OCI-LY3 (cell line): ENCODE results near the gene MT1G.

Experiments used
- EZH2phosphoT487 ChIP-seq: fragments of 200-600 bp; shearing (Covaris generic); IDR thresholded peaks from 2 replicates; pipeline ENCODE4 v1.6.1; 2018; ENCODE audit warnings: antibody characterized with exemption, mixed run types, low read depth
- TF ChIP-seq, protein P1 (sequence below): fragments of 200-600, 300-600 bp; sonication (generic); IDR thresholded peaks from 2 replicates; pipeline ENCODE4 v1.5.1; 2014; ENCODE audit warnings: antibody characterized with exemption, low read length, low read depth

DNA sequence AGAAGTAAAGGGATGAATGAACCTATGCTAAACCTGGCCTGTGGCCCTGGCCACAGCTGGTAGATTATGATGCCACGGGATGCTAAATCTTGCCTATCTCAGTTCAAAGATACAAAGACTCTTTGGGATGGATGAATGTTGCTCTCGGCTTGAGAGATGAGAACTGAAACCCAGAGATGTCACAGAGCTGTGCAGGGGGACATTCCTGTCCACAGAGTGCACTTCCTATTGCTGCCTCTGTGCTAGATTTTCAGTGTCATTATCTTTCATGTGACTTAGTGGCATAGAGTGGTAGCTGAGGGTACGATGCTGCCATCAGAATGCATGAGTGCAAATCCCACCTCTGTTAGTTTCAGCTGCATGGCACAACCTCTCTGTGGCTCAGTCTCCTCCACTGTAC lies 37.7 kb downstream of the MT1G start:
- TF ChIP-seq, protein P1, sequence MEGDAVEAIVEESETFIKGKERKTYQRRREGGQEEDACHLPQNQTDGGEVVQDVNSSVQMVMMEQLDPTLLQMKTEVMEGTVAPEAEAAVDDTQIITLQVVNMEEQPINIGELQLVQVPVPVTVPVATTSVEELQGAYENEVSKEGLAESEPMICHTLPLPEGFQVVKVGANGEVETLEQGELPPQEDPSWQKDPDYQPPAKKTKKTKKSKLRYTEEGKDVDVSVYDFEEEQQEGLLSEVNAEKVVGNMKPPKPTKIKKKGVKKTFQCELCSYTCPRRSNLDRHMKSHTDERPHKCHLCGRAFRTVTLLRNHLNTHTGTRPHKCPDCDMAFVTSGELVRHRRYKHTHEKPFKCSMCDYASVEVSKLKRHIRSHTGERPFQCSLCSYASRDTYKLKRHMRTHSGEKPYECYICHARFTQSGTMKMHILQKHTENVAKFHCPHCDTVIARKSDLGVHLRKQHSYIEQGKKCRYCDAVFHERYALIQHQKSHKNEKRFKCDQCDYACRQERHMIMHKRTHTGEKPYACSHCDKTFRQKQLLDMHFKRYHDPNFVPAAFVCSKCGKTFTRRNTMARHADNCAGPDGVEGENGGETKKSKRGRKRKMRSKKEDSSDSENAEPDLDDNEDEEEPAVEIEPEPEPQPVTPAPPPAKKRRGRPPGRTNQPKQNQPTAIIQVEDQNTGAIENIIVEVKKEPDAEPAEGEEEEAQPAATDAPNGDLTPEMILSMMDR, result no peak
- no peak for TF ChIP-seq EZH2phosphoT487
